Ovary (tissue), 9 donors: Measurements from ENCODE around the gene VAV2. TPM values are rescaled to one million over a fixed set of nuclear protein-coding genes. Genes with fewer than 3 reads are reported as not detected.

Experiments used
- DNase-seq, 5 donors: peaks; one replicate each; pipeline ENCODE4 v3.0.0-alpha.2; 2019 to 2020
- H3K27ac ChIP-seq, 2 donors: fragments of 200-600 bp; one replicate each; pipeline versions ENCODE4 v1.5.1 to v1.8.0; 2019 to 2022
- H3K27me3 ChIP-seq: fragments of 200-600 bp; one replicate; pipeline ENCODE4 v1.8.0; 2022
- H3K36me3 ChIP-seq: fragments of 200-600 bp; sonication (generic); one replicate; pipeline ENCODE4 v1.5.1; 2019
- H3K4me1 ChIP-seq: one replicate; pipeline ENCODE4 v1.8.1; 2013; ENCODE audit warnings: mild to moderate bottlenecking, moderate library complexity; ENCODE audit not compliant: insufficient read depth
- H3K4me3 ChIP-seq: fragments of 200-600 bp; sonication (generic); one replicate; pipeline ENCODE4 v1.5.1; 2017
- H3K9me3 ChIP-seq, 2 donors: fragments of 200-600 bp in 1 of 2; sonication (generic) in 1 of 2; one replicate each; pipeline versions ENCODE4 v1.5.1 to v1.8.1; 2013 to 2019; ENCODE audit warnings: mild to moderate bottlenecking in 1 of 2, moderate library complexity in 1 of 2
- CTCF ChIP-seq, 3 donors: fragments of 450-650 bp in 2 of 3; fragments of 200-600 bp in 1 of 3; IDR thresholded peaks; one replicate each; pipeline versions ENCODE4 v1.5.1 to v1.8.0; 2016 to 2022; ENCODE audit warnings: antibody characterized with exemption in 3 of 3, mild to moderate bottlenecking in 1 of 3
- EP300 ChIP-seq: sonication (generic); formaldehyde crosslinking; IDR thresholded peaks from one replicate; pipeline ENCODE4 v1.6.1; 2017; ENCODE audit warnings: antibody characterized with exemption
- POLR2A ChIP-seq: fragments of 450-650 bp; IDR thresholded peaks from one replicate; pipeline ENCODE4 v1.6.1; 2017; ENCODE audit warnings: antibody characterized with exemption, mild to moderate bottlenecking, moderate library complexity
- WGBS, 3 donors: extraction: QIAGEN DNeasy Blood & Tissue Kit in 1 of 3; methylation state at CpG; one replicate each; pipeline versions ENCODE4 v1.1.5 to v1.1.7; 2013 to 2017; 5-methylcytosine and 5-hydroxymethylcytosine counted together
- intact Hi-C, 4 donors: fragments of 100-400 bp; cut with DNase I; formaldehyde crosslinking; loops; one replicate each; pipeline versions ENCODE4 v1.11.0 to v1.15.1; 2022 to 2023
- polyA plus RNA-seq, 2 donors: library from polyadenylated mRNA; stranded (reverse); fragments of 200-250 nt in 1 of 2; fragments of 350-450 nt in 1 of 2; fragmentation: Illumina TruSeq in 1 of 2; extraction: RNeasy Lipid Tissue Mini Kit (QIAGEN cat#74804) in 1 of 2; gene quantifications; one replicate each; pipeline ENCODE4 v1.2.3, GENCODE V29; 2013 to 2014
- total RNA-seq, 7 donors: library from RNA; depleted of rRNA in 2 of 7; stranded (reverse); fragments of >200 nt in 2 of 7; fragmentation: NEBNext Ultra II Directional in 3 of 7; extraction: Animal tissue kit (Norgen Biotek cat#: 25700) in 3 of 7; gene quantifications; one replicate each; pipeline versions ENCODE4 v1.1.0 to v1.2.4, GENCODE V29; 2016 to 2023
- donor health status: DM: no; HTN: no; CAD: no; lungs with moderate emphysema.
- donor health status: DM: no; HTN: no; CAD: no.
- donor health status: Bipolar disorder and iron deficiency.
- donor health status: DM: yes; HTN: yes; CAD: no.
- donor health status: DM: no; HTN: no; CAD: no.
- donor health status: DM: yes; HTN: yes; CAD: no.

The VAV2 gene
- total and polyA plus RNA-seq, 9 donors, result 3.7 to 14.1 (median 7.8) TPM

GRCh38 chr9:133949486-133950061 is 42.5 kb downstream of the VAV2 start:
- 92 to 95% (median 93%) methylated on average over 14 of the region's 14 CpGs for WGBS, 3 donors
- no peaks in the 10 kb centered on the region for H3K36me3 ChIP-seq
- peaks cover 10% of the 10 kb centered on the region for H3K4me1 ChIP-seq
- H3K9me3 ChIP-seq, result no peaks in the 10 kb centered on the region
- H3K27me3 ChIP-seq, result no peaks in the 10 kb centered on the region
- no peak overlapping the region for H3K4me3 ChIP-seq
- H3K27ac ChIP-seq, result no peak overlapping the region
- intact Hi-C loops, result no loop called here
- no peak for DNase-seq
- TF ChIP-seq CTCF (IDR thresholded peaks at IDR 0.05) (no peak), POLR2A (no peak), EP300 (no peak)

- Histone ChIP-seq H3K36me3 (no peaks in the 10 kb centered on the region), H3K9me3 (no peaks in the 10 kb centered on the region), H3K4me3 (no peak overlapping the region), H3K27ac (no peak overlapping the region), H3K4me1 (peaks cover 10% of the 10 kb centered on the region), H3K27me3 (no peaks in the 10 kb centered on the region)
- intact Hi-C loops, result no loop called here
- WGBS, 3 donors, result 89 to 93% (median 91%) methylated on average over 31 of the region's 31 CpGs
- TF ChIP-seq POLR2A (no peak), CTCF (IDR thresholded peaks at IDR 0.05) (no peak)
- no peak for DNase-seq
These were observed 43.3 kb downstream of the VAV2 start for GRCh38 chr9:133948561-133949485.

GRCh38 chr9:133948131-133948530 is 44.0 kb downstream of the VAV2 start:
- H3K4me3 ChIP-seq, result no peak overlapping the region
- no peaks in the 10 kb centered on the region for H3K9me3 ChIP-seq
- DNase-seq, result peak in 1 of 5 donors; percentile 12
- WGBS, 3 donors, result 83 to 91% (median 89%) methylated on average over 16 of the region's 16 CpGs
- H3K36me3 ChIP-seq, result no peaks in the 10 kb centered on the region
- H3K27ac ChIP-seq, result no peak overlapping the region
- TF ChIP-seq EP300 (no peak), POLR2A (no peak), CTCF (IDR thresholded peaks at IDR 0.05) (no peak)
- intact Hi-C loops, result no loop called here
- H3K4me1 ChIP-seq, result peaks cover 10% of the 10 kb centered on the region
- H3K27me3 ChIP-seq, result no peaks in the 10 kb centered on the region

- intact Hi-C loops, result no loop called here
- peak in 1 of 5 donors; percentile 9 for DNase-seq
- WGBS, 3 donors, result 87 to 95% (median 95%) methylated on average over 18 of the region's 18 CpGs
- peaks cover 10% of the 10 kb centered on the region for H3K4me1 ChIP-seq
- H3K36me3 ChIP-seq, result no peaks in the 10 kb centered on the region
- TF ChIP-seq CTCF (IDR thresholded peaks at IDR 0.05) (no peak), POLR2A (no peak), EP300 (no peak)
- H3K9me3 ChIP-seq, result no peaks in the 10 kb centered on the region
- H3K4me3 ChIP-seq, result no peak overlapping the region
- no peak overlapping the region for H3K27ac ChIP-seq
- no peaks in the 10 kb centered on the region for H3K27me3 ChIP-seq
These were observed 45.2 kb downstream of the VAV2 start for GRCh38 chr9:133946840-133947486.
